ENCODE measurements around the gene SLC4A1. TPM values are rescaled to one million over a fixed set of nuclear protein-coding genes. Genes with fewer than 3 reads are reported as not detected.

The SLC4A1 gene
- total and polyA plus RNA-seq, 4 donors, result 0.14 to 1,478 TPM; not detected in 2

GRCh38 chr17:44260296-44260695 is 7.6 kb downstream of the SLC4A1 start:
- Histone ChIP-seq H3K27ac (ENCODE audit: low read depth in 1 of 2, low read length in 2 of 2) (no peak overlapping the region), H3K4me1 (ENCODE audit: control insufficient read depth in 4 of 4, insufficient read depth in 4 of 4, low read length in 3 of 4) (no peaks in the 10 kb centered on the region), H3K9me3 (ENCODE audit: control insufficient read depth in 4 of 4, low read length in 3 of 4) (no peaks in the 10 kb centered on the region), H3K36me3 (ENCODE audit: control insufficient read depth in 4 of 4, insufficient read depth in 3 of 4, low read depth in 1 of 4, low read length in 3 of 4) (no peaks in the 10 kb centered on the region), H3K27me3 (ENCODE audit: control insufficient read depth in 4 of 4, insufficient read depth in 4 of 4, low read length in 3 of 4) (no peaks in the 10 kb centered on the region), H3K9ac (ENCODE audit: low read depth in 1 of 2, low read length in 2 of 2) (no peak overlapping the region), H3K4me3 (ENCODE audit: low read depth in 1 of 3, low read length in 3 of 3) (no peak overlapping the region)
- TF ChIP-seq RXRA (IDR thresholded peaks at IDR 0.05), result no peak
- 94% methylated on average over 6 of the region's 6 CpGs for WGBS
- no peak for DNase-seq (ENCODE audit: low spot score)

GRCh38 chr17:44258811-44259351 is 9.1 kb downstream of the SLC4A1 start:
- Histone ChIP-seq H3K9me3 (ENCODE audit: control insufficient read depth in 4 of 4, low read length in 3 of 4) (no peaks in the 10 kb centered on the region), H3K4me1 (ENCODE audit: control insufficient read depth in 4 of 4, insufficient read depth in 4 of 4, low read length in 3 of 4) (no peaks in the 10 kb centered on the region), H3K27ac (ENCODE audit: low read depth in 1 of 2, low read length in 2 of 2) (no peak overlapping the region), H3K36me3 (ENCODE audit: control insufficient read depth in 4 of 4, insufficient read depth in 3 of 4, low read depth in 1 of 4, low read length in 3 of 4) (no peaks in the 10 kb centered on the region), H3K9ac (ENCODE audit: low read depth in 1 of 2, low read length in 2 of 2) (no peak overlapping the region), H3K4me3 (ENCODE audit: low read depth in 1 of 3, low read length in 3 of 3) (no peak overlapping the region), H3K27me3 (ENCODE audit: control insufficient read depth in 4 of 4, insufficient read depth in 4 of 4, low read length in 3 of 4) (no peaks in the 10 kb centered on the region)
- peak; percentile 44 for DNase-seq (ENCODE audit: low spot score)
- WGBS, result 88% methylated on average over 17 of the region's 17 CpGs
- TF ChIP-seq YY1 (IDR thresholded peaks at IDR 0.05) (no peak), HNF4G (IDR thresholded peaks at IDR 0.05) (no peak), FOXA1 (IDR thresholded peaks at IDR 0.05) (no peak), NR2F2 (IDR thresholded peaks at IDR 0.05) (no peak), MAX (IDR thresholded peaks at IDR 0.05) (no peak), GABPA (IDR thresholded peaks at IDR 0.05 in 1 of 2, conservative IDR thresholded peaks at IDR 0.05 in 1 of 2) (no peak), JUND (IDR thresholded peaks at IDR 0.05) (no peak), ATF3 (IDR thresholded peaks at IDR 0.05) (no peak), RXRA (IDR thresholded peaks at IDR 0.05) (no peak), SP1 (IDR thresholded peaks at IDR 0.05) (no peak), HNF4A (conservative IDR thresholded peaks at IDR 0.05) (no peak), TAF1 (conservative IDR thresholded peaks at IDR 0.05) (no peak), EGR1 (IDR thresholded peaks at IDR 0.05; ENCODE audit: low read depth in 2 of 2) (no peak), ZBTB33 (IDR thresholded peaks at IDR 0.05) (no peak), FOXA2 (IDR thresholded peaks at IDR 0.05) (no peak), REST (IDR thresholded peaks at IDR 0.05) (no peak)

Measured in liver (tissue), 9 donors.